Colon (tissue), 2 donors: ENCODE measurements around the gene RASSF1.

Experiments
- FAIRE-seq: peaks from 2 replicates; lab custom pipeline; 2012; peaks lifted over from hg19 to GRCh38; lab: Jason Lieb, UNC
- donor health status: control.
- donor health status: control.

Gene RASSF1

DNA sequence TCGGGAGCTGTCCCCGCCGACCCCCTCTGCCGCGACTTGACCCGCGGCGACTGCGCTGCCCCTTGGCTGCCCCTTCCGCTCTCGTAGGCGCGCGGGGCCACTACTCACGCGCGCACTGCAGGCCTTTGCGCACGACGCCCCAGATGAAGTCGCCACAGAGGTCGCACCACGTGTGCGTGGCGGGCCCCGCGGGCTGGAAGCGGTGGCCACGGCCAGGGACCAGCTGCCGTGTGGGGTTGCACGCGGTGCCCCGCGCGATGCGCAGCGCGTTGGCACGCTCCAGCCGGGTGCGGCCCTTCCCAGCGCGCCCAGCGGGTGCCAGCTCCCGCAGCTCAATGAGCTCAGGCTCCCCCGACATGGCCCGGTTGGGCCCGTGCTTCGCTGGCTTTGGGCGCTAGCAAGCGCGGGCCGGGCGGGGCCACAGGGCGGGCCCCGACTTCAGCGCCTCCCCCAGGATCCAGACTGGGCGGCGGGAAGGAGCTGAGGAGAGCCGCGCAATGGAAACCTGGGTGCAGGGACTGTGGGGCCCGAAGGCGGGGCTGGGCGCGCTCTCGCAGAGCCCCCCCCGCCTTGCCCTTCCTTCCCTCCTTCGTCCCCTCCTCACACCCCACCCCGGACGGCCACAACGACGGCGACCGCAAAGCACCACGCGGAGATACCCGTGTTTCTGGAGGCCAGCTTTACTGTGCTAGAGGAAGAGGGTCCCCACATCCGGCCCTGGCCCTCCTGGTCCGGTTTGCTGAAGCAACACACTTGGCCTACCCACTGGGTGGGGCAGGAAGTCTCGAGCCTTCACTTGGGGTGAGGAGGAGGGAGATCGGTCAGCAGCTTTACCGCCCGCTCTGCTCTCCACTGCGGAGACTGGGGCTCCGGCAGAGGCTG lies at the start of gene RASSF1:
TSS of gene RASSF1 (minus strand) at position 389 of the 882 bp plus-strand sequence. CDS start at position 358, 31 bp downstream.
- no peak for FAIRE-seq

- FAIRE-seq = no peak
Measured at GRCh38 chr3:50389414-50389767, 48.8 kb upstream of the RASSF1 start.

- no peak for FAIRE-seq
Measured at GRCh38 chr3:50388720-50389413, 48.2 kb upstream of the RASSF1 start.

- no peak for FAIRE-seq
Measured at GRCh38 chr3:50388016-50388719, 47.5 kb upstream of the RASSF1 start.

GRCh38 chr3:50385754-50386153 lies 45.1 kb upstream of the RASSF1 start:
- no peak for FAIRE-seq

DNA sequence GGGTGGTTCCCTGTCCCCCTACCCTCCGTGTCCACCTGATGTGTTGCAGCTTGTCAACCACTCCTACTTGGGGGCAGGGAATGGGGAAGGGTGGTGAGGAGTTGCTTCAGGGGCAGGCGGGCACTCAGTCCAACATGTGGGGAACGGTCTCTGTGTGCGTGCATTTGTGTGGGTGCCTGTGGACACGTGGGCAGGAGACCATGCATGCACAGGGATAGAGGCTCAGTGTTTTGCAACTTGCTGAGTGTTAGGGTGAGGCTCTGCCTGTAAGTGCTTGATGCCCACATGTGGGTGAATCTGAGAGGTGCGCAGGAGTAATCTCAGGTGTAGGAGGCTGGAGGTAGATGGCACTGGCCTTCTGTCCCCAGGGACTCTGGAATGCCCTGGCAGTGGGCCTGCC lies 43.1 kb upstream of the RASSF1 start:
- no peak for FAIRE-seq

GRCh38 chr3:50382722-50383121 lies 42.1 kb upstream of the RASSF1 start:
- FAIRE-seq = no peak

- no peak for FAIRE-seq
Measured at GRCh38 chr3:50381383-50381782, 40.7 kb upstream of the RASSF1 start.

GRCh38 chr3:50380405-50381085 lies 39.9 kb upstream of the RASSF1 start:
- no peak for FAIRE-seq

DNA sequence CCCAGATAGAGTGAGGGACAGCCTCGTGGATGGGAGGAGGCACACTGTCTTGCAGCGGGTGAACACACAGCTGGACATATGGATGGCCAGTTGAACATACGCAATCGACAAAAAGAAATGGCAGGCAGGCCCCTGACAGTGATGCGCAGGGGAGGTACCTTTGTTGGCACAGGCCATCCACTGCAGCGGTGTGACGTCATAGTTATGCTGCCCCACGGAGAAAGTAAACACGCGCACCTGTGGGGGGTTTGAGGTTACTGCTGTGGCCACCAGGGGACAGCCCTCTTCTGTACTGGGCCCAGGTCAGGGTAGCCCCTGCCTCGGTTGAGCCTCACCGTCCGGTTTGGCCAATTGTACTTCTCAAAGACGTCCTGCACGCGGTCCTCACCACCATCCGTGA lies 38.1 kb upstream of the RASSF1 start:
- FAIRE-seq = no peak

DNA sequence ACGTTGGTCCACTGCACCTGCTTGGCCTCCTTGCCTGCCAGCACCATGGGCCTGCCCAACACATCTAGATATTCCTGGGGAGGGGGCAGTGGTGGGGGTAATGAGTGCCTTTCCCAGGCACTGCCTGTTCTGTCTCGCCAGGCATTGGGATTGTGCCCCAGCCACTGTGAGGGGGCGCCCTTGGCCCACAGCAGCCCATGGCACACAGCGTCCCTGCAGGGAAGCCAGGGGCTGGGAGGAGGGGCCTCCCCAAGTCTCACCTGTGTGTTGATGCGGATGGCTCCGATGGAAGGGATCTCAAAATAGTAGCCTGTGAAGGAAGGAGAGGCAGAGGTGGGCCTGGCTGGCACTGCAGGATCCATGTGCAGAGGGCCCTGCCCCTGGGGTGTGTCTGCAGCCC lies 37.4 kb upstream of the RASSF1 start:
- no peak for FAIRE-seq

- FAIRE-seq = no peak
Measured at GRCh38 chr3:50375258-50375931, 34.8 kb upstream of the RASSF1 start.

DNA sequence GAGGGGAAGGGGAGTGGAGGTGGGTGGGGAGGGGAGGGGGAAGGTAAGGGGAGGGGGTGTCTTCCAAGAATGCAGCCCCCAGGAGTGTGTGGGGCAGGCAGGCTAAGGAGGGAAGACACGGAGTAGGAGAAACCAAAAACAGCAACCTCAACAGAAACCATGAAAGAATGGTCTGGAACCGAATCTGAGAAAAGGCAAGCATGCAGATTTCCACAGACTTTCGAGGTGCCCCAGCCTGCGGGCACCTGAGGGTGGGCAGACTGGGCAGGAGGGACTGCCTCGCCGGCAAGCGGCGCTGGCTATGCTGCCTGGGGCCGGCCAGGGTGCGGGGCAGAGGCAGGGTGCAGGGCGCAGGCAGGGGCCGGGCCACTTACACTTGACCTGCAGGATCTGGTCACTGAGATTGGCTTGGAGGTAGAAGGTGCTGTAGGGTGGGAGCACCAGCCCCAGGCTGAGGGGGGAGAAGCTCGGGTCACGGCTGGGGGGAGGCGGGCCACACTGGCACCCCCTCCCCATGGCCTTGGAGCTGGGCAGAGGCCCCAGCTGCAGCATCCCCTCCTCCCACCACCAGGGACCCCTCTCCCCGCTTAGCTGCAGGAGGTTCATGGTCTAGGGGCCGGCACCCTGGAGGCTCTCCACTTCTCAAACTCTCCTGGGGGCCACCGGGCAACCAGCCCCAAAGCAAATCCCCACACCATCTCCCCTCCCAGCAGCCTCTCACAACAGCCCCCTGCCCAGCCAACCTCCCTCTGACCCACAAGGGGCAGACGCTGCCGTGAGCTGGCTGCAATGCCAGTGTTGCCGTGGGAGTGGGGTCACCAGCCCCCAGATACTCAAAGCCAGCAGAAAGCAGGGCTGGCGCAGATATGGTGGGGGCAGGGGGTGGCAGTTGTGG lies 34.0 kb upstream of the RASSF1 start:
- FAIRE-seq = no peak

GRCh38 chr3:50373146-50374051 lies 32.8 kb upstream of the RASSF1 start:
- no peak for FAIRE-seq

GRCh38 chr3:50372349-50372748 lies 31.7 kb upstream of the RASSF1 start:
- FAIRE-seq = no peak

- no peak for FAIRE-seq
Measured at GRCh38 chr3:50371133-50371685, 30.6 kb upstream of the RASSF1 start.

- no peak for FAIRE-seq
Measured at GRCh38 chr3:50370594-50370993, 30.0 kb upstream of the RASSF1 start.

GRCh38 chr3:50369012-50369670 lies 28.5 kb upstream of the RASSF1 start:
- no peak for FAIRE-seq

DNA sequence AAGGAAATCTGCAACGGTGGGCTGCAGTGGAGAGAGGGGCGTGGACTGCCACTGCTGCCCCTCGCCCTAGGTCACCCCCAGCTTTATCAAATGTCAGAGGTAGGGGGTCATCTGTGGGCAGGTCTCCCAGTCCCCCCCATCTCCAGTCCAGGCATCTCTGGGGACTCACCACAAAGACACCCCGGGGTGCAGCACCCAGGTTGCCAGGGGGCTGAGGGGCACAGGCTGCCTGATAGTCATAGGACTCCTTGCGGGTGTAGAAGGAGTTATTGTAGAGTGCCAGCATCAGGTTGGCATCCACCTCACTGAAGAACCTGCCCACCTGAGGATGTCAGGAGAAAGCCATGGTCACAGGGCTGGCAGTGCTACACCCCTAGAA lies 25.2 kb upstream of the RASSF1 start:
- FAIRE-seq = no peak
